ENCODE results near the gene MAP4K4.

DNA sequence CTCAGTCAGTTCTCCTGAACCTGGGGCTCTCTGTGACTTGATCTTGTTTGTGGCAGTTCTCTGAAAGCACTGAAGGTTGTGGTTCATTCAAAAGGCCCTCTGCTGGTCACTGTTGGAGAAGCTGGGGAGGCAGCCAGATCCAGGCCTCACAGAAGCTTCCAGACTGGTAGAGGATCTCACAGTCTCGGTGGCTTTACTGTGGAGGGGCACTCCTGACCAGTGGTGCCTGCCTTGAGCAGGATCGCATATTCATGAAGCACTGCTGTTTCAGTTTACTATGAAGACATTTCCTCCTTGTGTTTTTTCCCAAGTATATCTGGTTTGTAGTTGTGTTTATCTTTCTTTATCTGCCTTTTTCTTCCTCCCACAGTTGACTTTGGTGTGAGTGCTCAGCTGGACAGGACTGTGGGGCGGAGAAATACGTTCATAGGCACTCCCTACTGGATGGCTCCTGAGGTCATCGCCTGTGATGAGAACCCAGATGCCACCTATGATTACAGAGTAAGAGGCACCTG lies 133.9 kb downstream of the MAP4K4 start:
- TF ChIP-seq, protein P1, sequence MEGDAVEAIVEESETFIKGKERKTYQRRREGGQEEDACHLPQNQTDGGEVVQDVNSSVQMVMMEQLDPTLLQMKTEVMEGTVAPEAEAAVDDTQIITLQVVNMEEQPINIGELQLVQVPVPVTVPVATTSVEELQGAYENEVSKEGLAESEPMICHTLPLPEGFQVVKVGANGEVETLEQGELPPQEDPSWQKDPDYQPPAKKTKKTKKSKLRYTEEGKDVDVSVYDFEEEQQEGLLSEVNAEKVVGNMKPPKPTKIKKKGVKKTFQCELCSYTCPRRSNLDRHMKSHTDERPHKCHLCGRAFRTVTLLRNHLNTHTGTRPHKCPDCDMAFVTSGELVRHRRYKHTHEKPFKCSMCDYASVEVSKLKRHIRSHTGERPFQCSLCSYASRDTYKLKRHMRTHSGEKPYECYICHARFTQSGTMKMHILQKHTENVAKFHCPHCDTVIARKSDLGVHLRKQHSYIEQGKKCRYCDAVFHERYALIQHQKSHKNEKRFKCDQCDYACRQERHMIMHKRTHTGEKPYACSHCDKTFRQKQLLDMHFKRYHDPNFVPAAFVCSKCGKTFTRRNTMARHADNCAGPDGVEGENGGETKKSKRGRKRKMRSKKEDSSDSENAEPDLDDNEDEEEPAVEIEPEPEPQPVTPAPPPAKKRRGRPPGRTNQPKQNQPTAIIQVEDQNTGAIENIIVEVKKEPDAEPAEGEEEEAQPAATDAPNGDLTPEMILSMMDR (IDR thresholded peaks at IDR 0.05; ENCODE audit: borderline replicate concordance, extremely low read depth, low read length, poor library complexity, severe bottlenecking), result peak; percentile 80
- TF ChIP-seq EZH2 (IDR thresholded peaks at IDR 0.05; ENCODE audit: borderline replicate concordance, low read depth, low read length, severe bottlenecking), result no peak

Data from DND-41 (cell line).